ENCODE measurements around the gene PSORS1C2. TPM values are rescaled to one million over a fixed set of nuclear protein-coding genes. Genes with fewer than 3 reads are reported as not detected.

The PSORS1C2 gene
- total RNA-seq, 2 experiments from 2014 or later = not detected

- Mint-ChIP-seq H3K9me3 (no peaks in the 10 kb centered on the region), H3K27me3 (peaks cover 6% of the 10 kb centered on the region), H3K36me3 (ENCODE audit: low read depth) (no peaks in the 10 kb centered on the region), H3K4me3 (no peak overlapping the region), H3K4me1 (ENCODE audit: low read depth) (peaks cover 6% of the 10 kb centered on the region), H3K27ac (no peak overlapping the region)
- DNase-seq (no peak), ATAC-seq (ENCODE audit: poor library complexity) (no peak)
- intact Hi-C loops (cut with DNase I, micrococcal nuclease) = no loop called here
- POLR2A ChIA-PET = no interaction called here
- H3K4me3 ChIP-seq (ENCODE audit: low read length) = no peak overlapping the region
- no peaks in the 10 kb centered on the region for H3K27me3 ChIP-seq (ENCODE audit: control insufficient read depth in 1 of 2, insufficient read depth in 2 of 2, low read length in 2 of 2)
- no peak for TF ChIP-seq CTCF (IDR thresholded peaks at IDR 0.05)
- H3K9me3 ChIP-seq (ENCODE audit: control insufficient read depth in 1 of 2, insufficient read depth in 1 of 2, low read length in 2 of 2) = no peaks in the 10 kb centered on the region
- H3K4me1 ChIP-seq (ENCODE audit: insufficient read depth, low read length) = peaks cover 8% of the 10 kb centered on the region
- H3K27ac ChIP-seq (ENCODE audit: low read depth in 1 of 2, low read length in 2 of 2) = no peak overlapping the region
- H3K36me3 ChIP-seq (ENCODE audit: insufficient read depth, low read length) = no peaks in the 10 kb centered on the region
- CTCF ChIA-PET = interaction anchor here (0.8 kb wide), 1 partner anchor 66 kb away, joined by 3 read pairs; no protein-coding TSS in a partner anchor
Observed at GRCh38 chr6:31130751-31131150, 8.1 kb downstream of the PSORS1C2 start.

- H3K27me3 Mint-ChIP-seq = peaks cover 6% of the 10 kb centered on the region
- H3K4me1 Mint-ChIP-seq (ENCODE audit: low read depth) = peaks cover 6% of the 10 kb centered on the region
- ATAC-seq (ENCODE audit: poor library complexity) (no peak), DNase-seq (no peak)
- H3K9me3 Mint-ChIP-seq = no peaks in the 10 kb centered on the region
- Histone ChIP-seq H3K9me3 (ENCODE audit: control insufficient read depth in 1 of 2, insufficient read depth in 1 of 2, low read length in 2 of 2) (no peaks in the 10 kb centered on the region), H3K27me3 (ENCODE audit: control insufficient read depth in 1 of 2, insufficient read depth in 2 of 2, low read length in 2 of 2) (no peaks in the 10 kb centered on the region), H3K4me1 (ENCODE audit: insufficient read depth, low read length) (peaks cover 8% of the 10 kb centered on the region), H3K4me3 (ENCODE audit: low read length) (no peak overlapping the region), H3K27ac (ENCODE audit: low read depth in 1 of 2, low read length in 2 of 2) (no peak overlapping the region), H3K36me3 (ENCODE audit: insufficient read depth, low read length) (no peaks in the 10 kb centered on the region)
- no peak for TF ChIP-seq CTCF (IDR thresholded peaks at IDR 0.05)
- ChIA-PET CTCF (interaction anchor here (1.0 to 1.2 kb wide), 3 partner anchors 238 to 647 kb away, joined by 3 read pairs; no protein-coding TSS in a partner anchor), POLR2A (interaction anchor here (0.7 kb wide), 1 partner anchor 67 kb away, joined by 3 read pairs; no protein-coding TSS in a partner anchor)
- intact Hi-C loops (cut with DNase I, micrococcal nuclease) = loop anchor here in 1 of 2 experiments (5.0 kb wide), 1 partner anchor 212 kb away; no protein-coding TSS in a partner anchor
- no peak overlapping the region for H3K4me3 Mint-ChIP-seq
- H3K27ac Mint-ChIP-seq = no peak overlapping the region
- no peaks in the 10 kb centered on the region for H3K36me3 Mint-ChIP-seq (ENCODE audit: low read depth)
Observed at GRCh38 chr6:31129130-31129529, 9.7 kb downstream of the PSORS1C2 start.

DNA sequence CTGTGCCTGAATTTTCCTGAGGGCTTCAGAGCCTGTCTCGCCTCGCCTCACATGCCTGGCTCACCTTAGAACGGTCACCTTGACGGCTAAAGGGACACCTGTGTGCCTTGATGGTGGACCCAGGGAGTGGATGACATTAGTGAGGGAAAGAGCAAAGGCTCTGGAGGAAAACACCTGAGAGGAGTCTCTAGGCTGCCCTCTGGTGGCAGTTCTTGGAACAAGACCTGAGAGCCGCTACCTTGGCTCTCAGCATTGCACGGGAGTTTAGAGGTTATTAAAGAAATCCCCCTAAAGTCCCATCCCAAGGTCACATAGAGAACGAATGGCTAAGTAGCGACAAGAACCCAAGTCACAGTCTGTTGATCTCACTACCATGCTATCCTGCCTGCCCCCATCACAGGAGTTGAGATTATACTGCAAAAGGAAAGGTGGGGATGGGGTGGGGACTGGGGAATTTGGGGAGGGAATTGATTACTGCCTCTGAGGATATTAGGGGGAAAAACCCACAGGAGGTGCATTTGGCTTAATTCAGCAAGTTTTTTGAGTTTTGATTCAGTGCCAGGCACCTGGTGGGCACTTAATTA is 10.7 kb downstream of the PSORS1C2 start:
- ATAC-seq (ENCODE audit: poor library complexity) = peak; percentile 95
- H3K4me3 ChIP-seq (ENCODE audit: low read length) = no peak overlapping the region
- no peaks in the 10 kb centered on the region for H3K27me3 ChIP-seq (ENCODE audit: control insufficient read depth in 1 of 2, insufficient read depth in 2 of 2, low read length in 2 of 2)
- H3K27ac Mint-ChIP-seq = no peak overlapping the region
- H3K27ac ChIP-seq (ENCODE audit: low read depth in 1 of 2, low read length in 2 of 2) = no peak overlapping the region
- TF ChIP-seq CTCF (IDR thresholded peaks at IDR 0.05) = peak; percentile 92
- ChIA-PET CTCF (interaction anchor here (1.0 to 1.2 kb wide), 3 partner anchors 64 to 646 kb away, joined by 3 read pairs; no protein-coding TSS in a partner anchor), POLR2A (interaction anchor here (0.8 kb wide), 1 partner anchor 48 kb away, joined by 3 read pairs; no protein-coding TSS in a partner anchor)
- H3K4me1 Mint-ChIP-seq (ENCODE audit: low read depth) = peaks cover 6% of the 10 kb centered on the region
- H3K36me3 ChIP-seq (ENCODE audit: insufficient read depth, low read length) = no peaks in the 10 kb centered on the region
- DNase-seq = peak; percentile 58 to 86 (median 73)
- no peaks in the 10 kb centered on the region for H3K9me3 Mint-ChIP-seq
- H3K4me3 Mint-ChIP-seq = no peak overlapping the region
- intact Hi-C loops (cut with DNase I, micrococcal nuclease) = loop anchor here in 1 of 2 experiments (5.0 kb wide), 1 partner anchor 211 kb away; no protein-coding TSS in a partner anchor
- H3K9me3 ChIP-seq (ENCODE audit: control insufficient read depth in 1 of 2, insufficient read depth in 1 of 2, low read length in 2 of 2) = no peaks in the 10 kb centered on the region
- no peaks in the 10 kb centered on the region for H3K36me3 Mint-ChIP-seq (ENCODE audit: low read depth)
- H3K4me1 ChIP-seq (ENCODE audit: insufficient read depth, low read length) = peaks cover 8% of the 10 kb centered on the region
- H3K27me3 Mint-ChIP-seq = peaks cover 6% of the 10 kb centered on the region

All from CD4-positive, alpha-beta T cell (primary cell).